ENCODE results near the gene FCN2. TPM values are rescaled to one million over a fixed set of nuclear protein-coding genes. Genes with fewer than 3 reads are reported as not detected.

The FCN2 gene
- total RNA-seq, 1 donor from 2014 or later: not detected

- Mint-ChIP-seq H3K4me1 (ENCODE audit: unreplicated experiment) (no peaks in the 10 kb centered on the region), H3K36me3 (ENCODE audit: unreplicated experiment) (peaks cover 28% of the 10 kb centered on the region), H3K9me3 (ENCODE audit: unreplicated experiment) (no peaks in the 10 kb centered on the region), H3K4me3 (ENCODE audit: unreplicated experiment) (no peak overlapping the region), H3K27me3 (ENCODE audit: unreplicated experiment) (no peaks in the 10 kb centered on the region), H3K27ac (ENCODE audit: unreplicated experiment) (no peak overlapping the region)
- no peak for DNase-seq (ENCODE audit: extremely low spot score, unreplicated experiment)
- TF ChIP-seq, protein P1, sequence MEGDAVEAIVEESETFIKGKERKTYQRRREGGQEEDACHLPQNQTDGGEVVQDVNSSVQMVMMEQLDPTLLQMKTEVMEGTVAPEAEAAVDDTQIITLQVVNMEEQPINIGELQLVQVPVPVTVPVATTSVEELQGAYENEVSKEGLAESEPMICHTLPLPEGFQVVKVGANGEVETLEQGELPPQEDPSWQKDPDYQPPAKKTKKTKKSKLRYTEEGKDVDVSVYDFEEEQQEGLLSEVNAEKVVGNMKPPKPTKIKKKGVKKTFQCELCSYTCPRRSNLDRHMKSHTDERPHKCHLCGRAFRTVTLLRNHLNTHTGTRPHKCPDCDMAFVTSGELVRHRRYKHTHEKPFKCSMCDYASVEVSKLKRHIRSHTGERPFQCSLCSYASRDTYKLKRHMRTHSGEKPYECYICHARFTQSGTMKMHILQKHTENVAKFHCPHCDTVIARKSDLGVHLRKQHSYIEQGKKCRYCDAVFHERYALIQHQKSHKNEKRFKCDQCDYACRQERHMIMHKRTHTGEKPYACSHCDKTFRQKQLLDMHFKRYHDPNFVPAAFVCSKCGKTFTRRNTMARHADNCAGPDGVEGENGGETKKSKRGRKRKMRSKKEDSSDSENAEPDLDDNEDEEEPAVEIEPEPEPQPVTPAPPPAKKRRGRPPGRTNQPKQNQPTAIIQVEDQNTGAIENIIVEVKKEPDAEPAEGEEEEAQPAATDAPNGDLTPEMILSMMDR (IDR thresholded peaks at IDR 0.05): no peak
Measured at GRCh38 chr9:134847138-134847537, 33.5 kb upstream of the FCN2 start.

- Mint-ChIP-seq H3K9me3 (ENCODE audit: unreplicated experiment) (no peaks in the 10 kb centered on the region), H3K27me3 (ENCODE audit: unreplicated experiment) (no peaks in the 10 kb centered on the region), H3K4me3 (ENCODE audit: unreplicated experiment) (no peak overlapping the region), H3K27ac (ENCODE audit: unreplicated experiment) (no peak overlapping the region), H3K4me1 (ENCODE audit: unreplicated experiment) (no peaks in the 10 kb centered on the region), H3K36me3 (ENCODE audit: unreplicated experiment) (peaks cover 21% of the 10 kb centered on the region)
- DNase-seq (ENCODE audit: extremely low spot score, unreplicated experiment): no peak
- TF ChIP-seq, protein P1 (IDR thresholded peaks at IDR 0.05): no peak
Measured at GRCh38 chr9:134847752-134848432, 32.7 kb upstream of the FCN2 start.

- TF ChIP-seq, protein P1 (IDR thresholded peaks at IDR 0.05): no peak
- H3K36me3 Mint-ChIP-seq (ENCODE audit: unreplicated experiment): peaks cover 15% of the 10 kb centered on the region
- H3K9me3 Mint-ChIP-seq (ENCODE audit: unreplicated experiment): no peaks in the 10 kb centered on the region
- H3K4me1 Mint-ChIP-seq (ENCODE audit: unreplicated experiment): no peaks in the 10 kb centered on the region
- H3K27ac Mint-ChIP-seq (ENCODE audit: unreplicated experiment): no peak overlapping the region
- DNase-seq (ENCODE audit: extremely low spot score, unreplicated experiment): no peak
- no peaks in the 10 kb centered on the region for H3K27me3 Mint-ChIP-seq (ENCODE audit: unreplicated experiment)
- H3K4me3 Mint-ChIP-seq (ENCODE audit: unreplicated experiment): no peak overlapping the region
Measured at GRCh38 chr9:134848504-134848903, 32.1 kb upstream of the FCN2 start.

DNA sequence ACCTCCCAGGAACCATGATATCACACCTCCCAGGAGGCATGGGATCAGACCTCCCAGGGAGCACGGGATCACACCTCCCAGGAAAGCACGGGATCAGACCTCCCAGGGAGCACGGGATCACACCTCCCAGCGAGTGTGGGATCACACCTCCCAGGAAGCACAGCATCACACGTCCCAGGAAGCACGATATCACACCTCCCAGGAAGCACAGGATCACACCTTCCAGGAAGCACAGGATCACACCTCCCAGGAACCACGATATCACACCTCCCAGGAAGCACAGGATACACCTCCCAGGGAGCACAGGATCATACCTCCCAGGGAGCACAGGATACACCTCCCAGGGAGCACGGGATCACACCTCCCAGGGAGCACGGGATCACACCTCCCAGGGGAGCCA, 30.0 kb upstream of the FCN2 start:
- peaks cover 3% of the 10 kb centered on the region for H3K36me3 Mint-ChIP-seq (ENCODE audit: unreplicated experiment)
- no peaks in the 10 kb centered on the region for H3K4me1 Mint-ChIP-seq (ENCODE audit: unreplicated experiment)
- H3K4me3 Mint-ChIP-seq (ENCODE audit: unreplicated experiment): no peak overlapping the region
- H3K9me3 Mint-ChIP-seq (ENCODE audit: unreplicated experiment): no peaks in the 10 kb centered on the region
- DNase-seq (ENCODE audit: extremely low spot score, unreplicated experiment): no peak
- H3K27ac Mint-ChIP-seq (ENCODE audit: unreplicated experiment): no peak overlapping the region
- no peaks in the 10 kb centered on the region for H3K27me3 Mint-ChIP-seq (ENCODE audit: unreplicated experiment)
- TF ChIP-seq, protein P1 (IDR thresholded peaks at IDR 0.05): no peak

DNA sequence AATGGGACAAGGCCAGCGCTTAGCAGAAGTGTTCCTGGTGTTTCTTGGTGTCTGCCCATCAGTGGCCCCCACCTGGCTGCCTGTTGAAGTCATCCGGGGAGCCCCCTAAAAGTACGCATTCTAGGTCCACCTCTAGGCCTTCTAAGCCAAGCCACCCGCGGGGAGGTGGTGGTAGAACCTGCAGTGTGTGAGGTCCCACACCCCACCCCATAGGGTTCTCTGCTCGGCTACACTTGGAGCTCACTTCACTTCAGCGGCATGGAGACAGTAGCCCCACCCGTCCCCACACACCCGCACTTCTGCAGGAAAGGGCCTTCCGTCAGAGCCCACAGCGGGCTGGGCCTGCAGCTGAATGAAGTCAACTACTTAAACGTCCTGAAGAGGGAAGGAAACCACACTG, 29.6 kb upstream of the FCN2 start:
- H3K27me3 Mint-ChIP-seq (ENCODE audit: unreplicated experiment): no peaks in the 10 kb centered on the region
- H3K36me3 Mint-ChIP-seq (ENCODE audit: unreplicated experiment): peaks cover 3% of the 10 kb centered on the region
- no peaks in the 10 kb centered on the region for H3K9me3 Mint-ChIP-seq (ENCODE audit: unreplicated experiment)
- DNase-seq (ENCODE audit: extremely low spot score, unreplicated experiment): no peak
- H3K4me3 Mint-ChIP-seq (ENCODE audit: unreplicated experiment): no peak overlapping the region
- TF ChIP-seq, protein P1 (IDR thresholded peaks at IDR 0.05): no peak
- no peak overlapping the region for H3K27ac Mint-ChIP-seq (ENCODE audit: unreplicated experiment)
- H3K4me1 Mint-ChIP-seq (ENCODE audit: unreplicated experiment): no peaks in the 10 kb centered on the region

Measured in osteocyte (in vitro differentiated cells).